GM04503 (cell line): ENCODE data around the gene ZNF493.

ENCODE experiments used
- DNase-seq: peaks from one replicate; pipeline ENCODE4 v3.0.0-alpha.2; 2012; ENCODE audit warnings: low read depth

ZNF493 gene

GRCh38 chr19:21463449-21464105 lies 66.6 kb downstream of the ZNF493 start:
- no peak for DNase-seq

GRCh38 chr19:21466627-21467026 lies 69.7 kb downstream of the ZNF493 start:
- no peak for DNase-seq

- DNase-seq: no peak
These were observed 71.9 kb downstream of the ZNF493 start for GRCh38 chr19:21468791-21469190.

GRCh38 chr19:21472507-21472906 lies 75.6 kb downstream of the ZNF493 start:
- no peak for DNase-seq

GRCh38 chr19:21474671-21475181 lies 77.8 kb downstream of the ZNF493 start:
- DNase-seq: no peak
